HepG2 (cell line): ENCODE results near the gene PLAGL2. TPM values are rescaled to one million over a fixed set of nuclear protein-coding genes. Genes with fewer than 3 reads are reported as not detected.

Experiments used
- ATAC-seq: fragments of 200-7000 bp; cut with Tn5 transposase; 3 replicates; pipeline ENCODE4 v1.9.1; 2020; ENCODE audit warnings: mild to moderate bottlenecking, moderate library complexity
- BruUV-seq: library from RNA; stranded (reverse); fragments of 400-500 nt; replicated peaks from 2 replicates; lab custom pipeline; 2021; lab: Mats Ljungman, UMichigan
- CTCF ChIA-PET: fragments of 300-600 bp; formaldehyde crosslinking; extraction: SDS; loops from one replicate; lab custom pipeline; 2021; ENCODE audit warnings: low total read pairs, inconsistent platforms, low intra/inter-chr PET ratio; lab: Yijun Ruan, JAX
- POLR2A ChIA-PET: fragments of 350-600 bp; sonication (Branson Sonifier 250); formaldehyde crosslinking; loops from one replicate; lab custom pipeline; 2020; ENCODE audit warnings: antibody characterized with exemption, inconsistent platforms; lab: Yijun Ruan, JAX
- DNase-seq: peaks from one replicate; pipeline ENCODE4 v3.0.0-alpha.2; 2015; ENCODE audit warnings: low spot score
- FAIRE-seq: peaks from 3 replicates; lab custom pipeline; 2011; peaks lifted over from hg19 to GRCh38; lab: Jason Lieb, UNC
- H2AFZ ChIP-seq: one replicate; pipeline ENCODE4 v1.6.1; 2011; ENCODE audit warnings: low read length, inconsistent platforms
- H3K27ac ChIP-seq: fragments of 300-600 bp; 3 replicates; pipeline ENCODE4 v1.8.0; 2011; ENCODE audit warnings: mixed run types, mild to moderate bottlenecking, mixed read lengths, low read length, inconsistent platforms; ENCODE audit not compliant: insufficient read depth; ENCODE audit errors: extremely low read length
- H3K27me3 ChIP-seq, 2 experiments: fragments of 200-600 bp in 1 of 2; 2 replicates in 1 of 2; 3 replicates in 1 of 2; pipeline versions ENCODE4 v1.6.0 to v1.8.0; 2011; ENCODE audit warnings: low read length in 2 of 2, mild to moderate bottlenecking in 2 of 2, moderate library complexity in 2 of 2, inconsistent platforms in 1 of 2; ENCODE audit not compliant: insufficient read depth in 2 of 2, control insufficient read depth in 1 of 2
- H3K36me3 ChIP-seq, 2 experiments: fragments of 200-600 bp in 1 of 2; replicated peaks in 1 of 2; 2 replicates in 1 of 2; 3 replicates in 1 of 2; pipeline versions ENCODE4 v1.5.1 to v1.8.0; 2011; ENCODE audit warnings: low read length in 2 of 2, inconsistent platforms in 1 of 2; ENCODE audit not compliant: insufficient read depth in 2 of 2, control insufficient read depth in 1 of 2
- H3K4me1 ChIP-seq: 2 replicates; pipeline ENCODE4 v1.5.1; 2012; ENCODE audit warnings: low read length, inconsistent platforms; ENCODE audit not compliant: insufficient read depth
- H3K4me2 ChIP-seq: 2 replicates; pipeline ENCODE4 v1.6.0; 2011; ENCODE audit warnings: low read depth, low read length, inconsistent platforms
- H3K4me3 ChIP-seq, 3 experiments: fragments of 200-600 bp in 1 of 3; sonication (generic), shearing (Covaris generic) in 1 of 3; replicated peaks in 1 of 3; 2 replicates each; pipeline ENCODE4 v1.5.1; 2011 to 2016; ENCODE audit warnings: low read length in 3 of 3, inconsistent platforms in 2 of 3, low read depth in 2 of 3, mild to moderate bottlenecking in 2 of 3, control low read depth in 1 of 3, mixed read lengths in 1 of 3; ENCODE audit not compliant: insufficient read depth in 1 of 3
- H3K79me2 ChIP-seq: one replicate; pipeline ENCODE4 v1.6.1; 2011; ENCODE audit warnings: low read length, inconsistent platforms; ENCODE audit not compliant: insufficient read depth
- H3K9ac ChIP-seq: 2 replicates; pipeline ENCODE4 v1.6.0; 2011; ENCODE audit warnings: mild to moderate bottlenecking, low read depth, low read length, inconsistent platforms; ENCODE audit not compliant: insufficient read depth
- H3K9me3 ChIP-seq: 2 replicates; pipeline ENCODE4 v1.5.1; 2012; ENCODE audit warnings: mild to moderate bottlenecking, low read length
- H4K20me1 ChIP-seq: 2 replicates; pipeline ENCODE4 v1.6.0; 2011; ENCODE audit warnings: inconsistent platforms, mild to moderate bottlenecking, low read length, moderate library complexity; ENCODE audit not compliant: insufficient read depth
- AGO1 ChIP-seq: fragments of 200-400 bp; formaldehyde crosslinking; IDR thresholded peaks from 2 replicates; pipeline ENCODE4 v1.6.1; 2017; ENCODE audit warnings: mild to moderate bottlenecking, low read depth, low read length, moderate library complexity; ENCODE audit not compliant: poor library complexity, severe bottlenecking
- KMT2B ChIP-seq: IDR thresholded peaks from 2 replicates; pipeline ENCODE4 v1.6.1; 2016; ENCODE audit warnings: missing genetic modification reagents, missing compliant biosample characterization
- MTA1 ChIP-seq: sonication (generic); formaldehyde crosslinking; IDR thresholded peaks from 2 replicates; pipeline ENCODE4 v1.4.0; 2020; ENCODE audit warnings: missing genetic modification reagents, mild to moderate bottlenecking, borderline replicate concordance
- SMAD9 ChIP-seq: sonication (generic); formaldehyde crosslinking; IDR thresholded peaks from 2 replicates; pipeline ENCODE4 v1.5.1; 2020; ENCODE audit warnings: mild to moderate bottlenecking, missing genetic modification reagents
- SRSF4 ChIP-seq: fragments of 200-400 bp; formaldehyde crosslinking; IDR thresholded peaks from one replicate; pipeline ENCODE4 v1.6.1; 2018; ENCODE audit warnings: mild to moderate bottlenecking, low read depth, low read length, moderate library complexity; ENCODE audit not compliant: poor library complexity, severe bottlenecking
- TEAD3 ChIP-seq: optimal IDR thresholded peaks from 2 replicates; pipeline ENCODE3; 2016; ENCODE audit warnings: borderline replicate concordance
- TGIF2 ChIP-seq: IDR thresholded peaks from 2 replicates; pipeline ENCODE4 v1.6.1; 2016; ENCODE audit warnings: control low read depth, missing compliant biosample characterization
- ZFP82 ChIP-seq: sonication (generic); formaldehyde crosslinking; IDR thresholded peaks from 2 replicates; pipeline ENCODE4 v1.5.1; 2020; ENCODE audit warnings: mild to moderate bottlenecking, missing genetic modification reagents, borderline replicate concordance
- ZNF501 ChIP-seq: sonication (generic); formaldehyde crosslinking; IDR thresholded peaks from 2 replicates; pipeline ENCODE4 v1.5.1; 2020; ENCODE audit warnings: mild to moderate bottlenecking, moderate library complexity, missing genetic modification reagents
- WGBS: methylation state at CpG from one replicate; pipeline ENCODE4 v1.1.6; 2017; ENCODE audit warnings: low lambda C conversion rate; 5-methylcytosine and 5-hydroxymethylcytosine counted together
- in situ Hi-C: cut with HindIII; loops from 2 replicates; pipeline ENCODE4 v1.10.0; 2017; ENCODE audit warnings: low pct_unique_long_range_greater_than_20kb; ENCODE audit not compliant: extremely low pct_ligation_motif_present
- intact Hi-C: fragments of 100-400 bp; cut with micrococcal nuclease; formaldehyde crosslinking; loops from one replicate; pipeline ENCODE4 v1.10.0; 2022; ENCODE audit not compliant: unreplicated experiment
- polyA plus RNA-seq, 8 experiments: library from polyadenylated mRNA; depleted of rRNA in 3 of 8; stranded (reverse) in 7 of 8; unstranded in 1 of 8; fragments of >200 nt; fragmentation: Illumina TruSeq in 4 of 8; extraction: Trizol in 4 of 8; gene quantifications; 2 replicates each; pipeline versions ENCODE4 v1.2.1 to v1.2.3, GENCODE V29; 2011 to 2016; ENCODE audit warnings: low read depth in 4 of 8, missing spikeins in 1 of 8, mixed read lengths in 1 of 8; ENCODE audit not compliant: insufficient read depth in 1 of 8
- total RNA-seq, 5 experiments: library from RNA; depleted of rRNA; stranded (reverse); fragments of >200 nt; fragmentation: Illumina TruSeq; extraction: Trizol; gene quantifications; 2 replicates each; pipeline ENCODE4 v1.2.3, GENCODE V29; 2016; ENCODE audit warnings: low read depth in 1 of 5
- TF ChIP-seq, protein P1 (sequence below): IDR thresholded peaks from 2 replicates; pipeline ENCODE4 v1.6.1; 2016; ENCODE audit warnings: mild to moderate bottlenecking, missing biosample characterization, missing genetic modification reagents
- TF ChIP-seq, protein P2 (sequence below): sonication (generic); formaldehyde crosslinking; conservative IDR thresholded peaks from 2 replicates; pipeline ENCODE4 v1.8.0; 2022; ENCODE audit warnings: low read depth, missing genetic modification reagents
- TF ChIP-seq, protein P3 (sequence below), 2 experiments: fragments of 450-650 bp in 1 of 2; sonication (generic) in 1 of 2; formaldehyde crosslinking; IDR thresholded peaks; 2 replicates each; pipeline versions ENCODE4 v1.5.0 to v1.8.0; 2020 to 2022; ENCODE audit warnings: mild to moderate bottlenecking in 1 of 2, missing genetic modification reagents in 1 of 2
- TF ChIP-seq, protein P4 (sequence below): sonication (generic); formaldehyde crosslinking; IDR thresholded peaks from 2 replicates; pipeline ENCODE4 v1.4.0; 2020; ENCODE audit warnings: mild to moderate bottlenecking, missing genetic modification reagents

The PLAGL2 gene
- total and polyA plus RNA-seq, 2 of the 13 experiments (the other 11 are each of a cell fraction or from before 2014, with no cell fraction given): 15.2 to 15.3 TPM

DNA sequence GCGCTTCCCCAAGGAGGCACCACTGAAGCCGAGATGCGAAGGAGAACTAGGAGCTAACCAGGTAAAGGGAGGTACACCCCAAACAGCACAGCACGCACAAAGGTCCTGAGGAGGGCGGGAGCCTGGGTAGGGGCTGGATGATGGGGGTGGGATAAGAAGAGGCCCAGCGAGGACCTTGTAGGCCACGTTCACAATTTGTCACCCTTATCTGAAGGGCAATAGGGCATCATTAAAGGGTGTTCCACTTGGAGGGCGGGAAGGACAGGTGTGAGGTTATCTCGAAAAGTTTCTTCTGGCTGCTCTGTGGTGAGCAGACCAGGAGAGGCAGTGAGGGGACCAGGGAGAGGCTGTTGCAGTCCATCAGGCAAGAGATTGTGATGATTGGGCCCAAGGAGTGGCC is 25.7 kb upstream of the PLAGL2 start:
- Histone ChIP-seq H3K4me1 (peaks cover 24% of the 10 kb centered on the region), H4K20me1 (no peaks in the 10 kb centered on the region), H3K27ac (no peak overlapping the region), H3K9ac (no peak overlapping the region), H3K4me2 (no peak overlapping the region), H3K4me3 (no peak overlapping the region), H2AFZ (no peak overlapping the region), H3K79me2 (no peaks in the 10 kb centered on the region), H3K27me3 (no peaks in the 10 kb centered on the region), H3K9me3 (no peaks in the 10 kb centered on the region), H3K36me3 (peaks cover 25 to 62% of the 10 kb centered on the region in 2 experiments)
- ChIA-PET CTCF (no interaction called here), POLR2A (no interaction called here)
- intact Hi-C loops (no loop called here), in situ Hi-C loops (no loop called here)
- no TSS peak for BruUV-seq
- ATAC-seq: no peak
- WGBS: 97% methylated on average over 9 of the region's 9 CpGs
- no peak for TF ChIP-seq MTA1 (CRISPR knock-in tag)
- no peak for TF ChIP-seq ZFP82 (CRISPR knock-in tag)
- TF ChIP-seq, protein P1, sequence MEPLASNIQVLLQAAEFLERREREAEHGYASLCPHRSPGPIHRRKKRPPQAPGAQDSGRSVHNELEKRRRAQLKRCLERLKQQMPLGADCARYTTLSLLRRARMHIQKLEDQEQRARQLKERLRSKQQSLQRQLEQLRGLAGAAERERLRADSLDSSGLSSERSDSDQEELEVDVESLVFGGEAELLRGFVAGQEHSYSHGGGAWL (CRISPR knock-in tag): no peak
- TF ChIP-seq, protein P2, sequence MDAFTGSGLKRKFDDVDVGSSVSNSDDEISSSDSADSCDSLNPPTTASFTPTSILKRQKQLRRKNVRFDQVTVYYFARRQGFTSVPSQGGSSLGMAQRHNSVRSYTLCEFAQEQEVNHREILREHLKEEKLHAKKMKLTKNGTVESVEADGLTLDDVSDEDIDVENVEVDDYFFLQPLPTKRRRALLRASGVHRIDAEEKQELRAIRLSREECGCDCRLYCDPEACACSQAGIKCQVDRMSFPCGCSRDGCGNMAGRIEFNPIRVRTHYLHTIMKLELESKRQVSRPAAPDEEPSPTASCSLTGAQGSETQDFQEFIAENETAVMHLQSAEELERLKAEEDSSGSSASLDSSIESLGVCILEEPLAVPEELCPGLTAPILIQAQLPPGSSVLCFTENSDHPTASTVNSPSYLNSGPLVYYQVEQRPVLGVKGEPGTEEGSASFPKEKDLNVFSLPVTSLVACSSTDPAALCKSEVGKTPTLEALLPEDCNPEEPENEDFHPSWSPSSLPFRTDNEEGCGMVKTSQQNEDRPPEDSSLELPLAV: no peak
- TF ChIP-seq TEAD3 (CRISPR knock-in tag): no peak
- no peak for TF ChIP-seq SRSF4
- TF ChIP-seq, protein P3, sequence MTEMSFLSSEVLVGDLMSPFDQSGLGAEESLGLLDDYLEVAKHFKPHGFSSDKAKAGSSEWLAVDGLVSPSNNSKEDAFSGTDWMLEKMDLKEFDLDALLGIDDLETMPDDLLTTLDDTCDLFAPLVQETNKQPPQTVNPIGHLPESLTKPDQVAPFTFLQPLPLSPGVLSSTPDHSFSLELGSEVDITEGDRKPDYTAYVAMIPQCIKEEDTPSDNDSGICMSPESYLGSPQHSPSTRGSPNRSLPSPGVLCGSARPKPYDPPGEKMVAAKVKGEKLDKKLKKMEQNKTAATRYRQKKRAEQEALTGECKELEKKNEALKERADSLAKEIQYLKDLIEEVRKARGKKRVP (CRISPR knock-in tag; IDR thresholded peaks at IDR 0.05): no peak
- no peak for TF ChIP-seq ZNF501 (CRISPR knock-in tag)
- no peak for TF ChIP-seq KMT2B (CRISPR knock-in tag)
- no peak for TF ChIP-seq TGIF2 (CRISPR knock-in tag)
- TF ChIP-seq, protein P4, sequence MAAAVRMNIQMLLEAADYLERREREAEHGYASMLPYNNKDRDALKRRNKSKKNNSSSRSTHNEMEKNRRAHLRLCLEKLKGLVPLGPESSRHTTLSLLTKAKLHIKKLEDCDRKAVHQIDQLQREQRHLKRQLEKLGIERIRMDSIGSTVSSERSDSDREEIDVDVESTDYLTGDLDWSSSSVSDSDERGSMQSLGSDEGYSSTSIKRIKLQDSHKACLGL (CRISPR knock-in tag): no peak
- no peak for TF ChIP-seq SMAD9 (CRISPR knock-in tag)
- TF ChIP-seq AGO1: no peak
- no peak for DNase-seq
- FAIRE-seq: no peak
